ENCODE measurements around the gene BAZ1B.
"Not testable (repeated sequence)": the region's sequence is repeated elsewhere in the genome, so short reads cannot be mapped to it uniquely, and the experiment has no call there.

GRCh38 chr7:73495507-73495906, 26.6 kb downstream of the BAZ1B start:
- TF ChIP-seq CTCF (conservative IDR thresholded peaks at IDR 0.05; ENCODE audit: low read depth, low read length); EZH2 (IDR thresholded peaks at IDR 0.05; ENCODE audit: borderline replicate concordance, low read depth, low read length, poor library complexity, severe bottlenecking): not testable (repeated sequence)

Data from A673 (cell line).